ENCODE measurements around the gene TEAD3.
"Not testable (repeated sequence)": the region's sequence is repeated elsewhere in the genome, so short reads cannot be mapped to it uniquely, and the experiment has no call there.

The TEAD3 gene

DNA sequence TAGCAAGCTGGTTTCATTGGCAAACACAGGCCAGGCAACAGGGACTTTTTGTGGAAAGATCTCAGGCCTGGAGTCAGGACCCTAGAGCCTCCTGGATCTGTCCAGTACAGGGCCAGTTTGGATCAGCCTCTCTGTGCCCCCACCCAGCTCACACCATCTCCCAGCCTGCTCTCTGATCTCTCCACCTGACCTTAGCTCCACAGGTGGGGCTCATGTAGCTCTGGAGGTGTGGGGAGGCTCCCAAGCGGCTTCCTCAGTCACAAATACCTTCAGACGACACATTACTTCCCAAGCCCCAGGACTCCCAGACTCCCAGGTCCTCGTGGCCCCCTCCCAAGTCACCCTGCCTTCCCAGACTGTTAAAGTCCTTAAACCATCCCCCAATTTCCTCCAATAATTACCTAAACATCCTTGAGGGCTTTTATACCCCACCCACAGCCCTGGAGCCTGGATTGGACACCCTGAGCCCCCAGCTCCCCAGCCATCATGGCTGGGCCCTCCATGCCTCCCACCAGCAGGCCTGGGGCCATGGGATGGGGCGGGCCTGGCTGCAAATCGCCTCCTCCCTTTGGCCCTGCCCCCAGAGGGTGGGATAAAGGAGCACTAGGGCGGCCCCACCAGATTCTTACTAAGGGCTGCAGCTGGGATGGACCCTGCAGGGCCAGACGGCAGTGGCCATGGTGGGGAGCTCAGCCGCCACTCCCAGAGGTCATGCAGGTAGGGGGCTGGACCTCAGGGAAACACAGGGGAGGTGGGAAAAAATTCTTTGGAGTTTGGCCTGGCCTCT is 60.6 kb downstream of the TEAD3 start:
- in situ Hi-C loops (cut with MboI; ENCODE audit: low pct_unique_long_range_greater_than_20kb, low sequenced_read_pairs, unreplicated experiment) = no loop called here
- DNase-seq (ENCODE audit: low spot score) = no peak
- no peak for TF ChIP-seq CTCF (IDR thresholded peaks at IDR 0.05; ENCODE audit: extremely low read depth, insufficient read depth, missing control alignments)

GRCh38 chr6:35435074-35435837 is 61.6 kb downstream of the TEAD3 start:
- in situ Hi-C loops (cut with MboI; ENCODE audit: low pct_unique_long_range_greater_than_20kb, low sequenced_read_pairs, unreplicated experiment) = no loop called here
- no peak for TF ChIP-seq CTCF (IDR thresholded peaks at IDR 0.05; ENCODE audit: extremely low read depth, insufficient read depth, missing control alignments)
- no peak for DNase-seq (ENCODE audit: low spot score)

- in situ Hi-C loops (cut with MboI; ENCODE audit: low pct_unique_long_range_greater_than_20kb, low sequenced_read_pairs, unreplicated experiment); DNase-seq (ENCODE audit: low spot score): not testable (repeated sequence)
These were observed 64.2 kb downstream of the TEAD3 start for GRCh38 chr6:35432702-35433101.

- DNase-seq (ENCODE audit: low spot score) = no peak
- in situ Hi-C loops (cut with MboI; ENCODE audit: low pct_unique_long_range_greater_than_20kb, low sequenced_read_pairs, unreplicated experiment) = no loop called here
- TF ChIP-seq CTCF (IDR thresholded peaks at IDR 0.05; ENCODE audit: extremely low read depth, insufficient read depth, missing control alignments) = no peak
These were observed 64.6 kb downstream of the TEAD3 start for GRCh38 chr6:35432291-35432690.

GRCh38 chr6:35429463-35429862 is 67.4 kb downstream of the TEAD3 start:
- DNase-seq (ENCODE audit: low spot score) = no peak
- in situ Hi-C loops (cut with MboI; ENCODE audit: low pct_unique_long_range_greater_than_20kb, low sequenced_read_pairs, unreplicated experiment) = no loop called here
- no peak for TF ChIP-seq CTCF (IDR thresholded peaks at IDR 0.05; ENCODE audit: extremely low read depth, insufficient read depth, missing control alignments)

GRCh38 chr6:35428421-35429149 is 68.3 kb downstream of the TEAD3 start:
- no peak for TF ChIP-seq CTCF (IDR thresholded peaks at IDR 0.05; ENCODE audit: extremely low read depth, insufficient read depth, missing control alignments)
- in situ Hi-C loops (cut with MboI; ENCODE audit: low pct_unique_long_range_greater_than_20kb, low sequenced_read_pairs, unreplicated experiment) = no loop called here
- DNase-seq (ENCODE audit: low spot score) = no peak

All from GM13977 (cell line).